Gastrocnemius medialis (tissue), 4 donors: ENCODE data around the gene SERPINE3.

Source experiments
- POLR2A ChIP-seq, 2 donors: fragments of 450-650 bp; IDR thresholded peaks; one replicate each; pipeline ENCODE4 v1.6.1; 2017; ENCODE audit warnings: antibody characterized with exemption in 2 of 2, mild to moderate bottlenecking in 2 of 2, moderate library complexity in 2 of 2
- TF ChIP-seq, protein P1 (sequence below), 5 experiments: fragments of 450-650 bp in 3 of 5; fragments of 200-600 bp in 2 of 5; sonication (generic) in 2 of 5; IDR thresholded peaks in 4 of 5; conservative IDR thresholded peaks in 1 of 5; 1 replicate in 4 of 5; 2 replicates in 1 of 5; pipeline ENCODE4 v1.5.1; 2016 to 2019; ENCODE audit warnings: antibody characterized with exemption in 5 of 5, mild to moderate bottlenecking in 3 of 5, moderate library complexity in 3 of 5

DNA sequence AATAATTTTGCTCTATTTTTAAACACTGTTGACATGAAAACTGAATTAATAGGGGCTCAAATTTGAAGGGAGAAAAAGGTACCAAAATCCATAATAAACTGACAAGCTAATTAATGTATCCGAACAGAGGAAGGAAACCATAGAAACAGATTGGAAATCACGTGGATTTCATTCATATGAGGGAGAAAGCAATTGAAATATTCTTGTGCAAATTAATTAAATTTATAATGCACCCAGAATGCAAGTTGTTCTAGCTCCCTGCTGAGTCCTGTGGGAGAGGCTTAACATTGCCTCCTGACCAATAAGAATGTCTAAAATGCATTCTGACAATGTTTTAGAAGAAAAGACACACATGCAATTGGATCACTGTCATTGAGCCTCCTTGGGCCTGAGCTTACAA, 17.7 kb upstream of the SERPINE3 start:
- TF ChIP-seq, protein P1, sequence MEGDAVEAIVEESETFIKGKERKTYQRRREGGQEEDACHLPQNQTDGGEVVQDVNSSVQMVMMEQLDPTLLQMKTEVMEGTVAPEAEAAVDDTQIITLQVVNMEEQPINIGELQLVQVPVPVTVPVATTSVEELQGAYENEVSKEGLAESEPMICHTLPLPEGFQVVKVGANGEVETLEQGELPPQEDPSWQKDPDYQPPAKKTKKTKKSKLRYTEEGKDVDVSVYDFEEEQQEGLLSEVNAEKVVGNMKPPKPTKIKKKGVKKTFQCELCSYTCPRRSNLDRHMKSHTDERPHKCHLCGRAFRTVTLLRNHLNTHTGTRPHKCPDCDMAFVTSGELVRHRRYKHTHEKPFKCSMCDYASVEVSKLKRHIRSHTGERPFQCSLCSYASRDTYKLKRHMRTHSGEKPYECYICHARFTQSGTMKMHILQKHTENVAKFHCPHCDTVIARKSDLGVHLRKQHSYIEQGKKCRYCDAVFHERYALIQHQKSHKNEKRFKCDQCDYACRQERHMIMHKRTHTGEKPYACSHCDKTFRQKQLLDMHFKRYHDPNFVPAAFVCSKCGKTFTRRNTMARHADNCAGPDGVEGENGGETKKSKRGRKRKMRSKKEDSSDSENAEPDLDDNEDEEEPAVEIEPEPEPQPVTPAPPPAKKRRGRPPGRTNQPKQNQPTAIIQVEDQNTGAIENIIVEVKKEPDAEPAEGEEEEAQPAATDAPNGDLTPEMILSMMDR (IDR thresholded peaks at IDR 0.05 in 4 of 5, conservative IDR thresholded peaks at IDR 0.05 in 1 of 5): no peak
- TF ChIP-seq POLR2A (IDR thresholded peaks at IDR 0.05): no peak
